Measurements from ENCODE around the gene RNF13.
"Not testable (repeated sequence)": the region's sequence is repeated elsewhere in the genome, so short reads cannot be mapped to it uniquely, and the experiment has no call there.

The RNF13 gene

GRCh38 chr3:149933858-149934257, 120.8 kb downstream of the RNF13 start:
- no peak for TF ChIP-seq CTCF (IDR thresholded peaks at IDR 0.05; ENCODE audit: borderline replicate concordance, control extremely low read depth, extremely low read depth, insufficient read depth, missing control alignments)
- in situ Hi-C loops (cut with MboI; ENCODE audit: low sequenced_read_pairs, unreplicated experiment): no loop called here
- DNase-seq (ENCODE audit: low spot score): no peak

- DNase-seq (ENCODE audit: low spot score): no peak
- TF ChIP-seq CTCF (IDR thresholded peaks at IDR 0.05; ENCODE audit: borderline replicate concordance, control extremely low read depth, extremely low read depth, insufficient read depth, missing control alignments): no peak
- in situ Hi-C loops (cut with MboI; ENCODE audit: low sequenced_read_pairs, unreplicated experiment): no loop called here
Observed at GRCh38 chr3:149934524-149934923, 121.5 kb downstream of the RNF13 start.

GRCh38 chr3:149936812-149937230, 123.8 kb downstream of the RNF13 start:
- in situ Hi-C loops (cut with MboI; ENCODE audit: low sequenced_read_pairs, unreplicated experiment): no loop called here
- peak; percentile 25 for DNase-seq (ENCODE audit: low spot score)
- TF ChIP-seq CTCF (IDR thresholded peaks at IDR 0.05; ENCODE audit: borderline replicate concordance, control extremely low read depth, extremely low read depth, insufficient read depth, missing control alignments): peak; percentile 67

GRCh38 chr3:149938392-149939055, 125.5 kb downstream of the RNF13 start:
- in situ Hi-C loops (cut with MboI; ENCODE audit: low sequenced_read_pairs, unreplicated experiment); DNase-seq (ENCODE audit: low spot score): not testable (repeated sequence)

- in situ Hi-C loops (cut with MboI; ENCODE audit: low sequenced_read_pairs, unreplicated experiment): no loop called here
- no peak for DNase-seq (ENCODE audit: low spot score)
- no peak for TF ChIP-seq CTCF (IDR thresholded peaks at IDR 0.05; ENCODE audit: borderline replicate concordance, control extremely low read depth, extremely low read depth, insufficient read depth, missing control alignments)
Observed at GRCh38 chr3:149941186-149941585, 128.2 kb downstream of the RNF13 start.

- TF ChIP-seq CTCF (IDR thresholded peaks at IDR 0.05; ENCODE audit: borderline replicate concordance, control extremely low read depth, extremely low read depth, insufficient read depth, missing control alignments): no peak
- in situ Hi-C loops (cut with MboI; ENCODE audit: low sequenced_read_pairs, unreplicated experiment): no loop called here
- no peak for DNase-seq (ENCODE audit: low spot score)
Observed at GRCh38 chr3:149941946-149942345, 128.9 kb downstream of the RNF13 start.

GRCh38 chr3:149942409-149942808, 129.4 kb downstream of the RNF13 start:
- DNase-seq (ENCODE audit: low spot score): no peak
- no peak for TF ChIP-seq CTCF (IDR thresholded peaks at IDR 0.05; ENCODE audit: borderline replicate concordance, control extremely low read depth, extremely low read depth, insufficient read depth, missing control alignments)
- in situ Hi-C loops (cut with MboI; ENCODE audit: low sequenced_read_pairs, unreplicated experiment): no loop called here

GRCh38 chr3:149943966-149944365, 131.0 kb downstream of the RNF13 start:
- in situ Hi-C loops (cut with MboI; ENCODE audit: low sequenced_read_pairs, unreplicated experiment); DNase-seq (ENCODE audit: low spot score): not testable (repeated sequence)
